Ishikawa (cell line): ENCODE results near the gene MIA.

ENCODE experiments used
- CEBPB ChIP-seq: IDR thresholded peaks from 2 replicates; pipeline ENCODE4 v1.6.1; 2012
- CREB1 ChIP-seq: IDR thresholded peaks from 2 replicates; pipeline ENCODE4 v1.6.1; 2012; ENCODE audit warnings: low read depth
- EGR1 ChIP-seq: IDR thresholded peaks from 2 replicates; pipeline ENCODE4 v1.6.1; 2012
- EP300 ChIP-seq: IDR thresholded peaks from 2 replicates; pipeline ENCODE4 v1.6.1; 2012; ENCODE audit warnings: borderline replicate concordance
- FOXM1 ChIP-seq: IDR thresholded peaks from 2 replicates; pipeline ENCODE4 v1.6.1; 2012; ENCODE audit warnings: low read depth, borderline replicate concordance
- MAX ChIP-seq: IDR thresholded peaks from 2 replicates; pipeline ENCODE4 v1.6.1; 2012
- NFIC ChIP-seq: IDR thresholded peaks from 2 replicates; pipeline ENCODE4 v1.6.1; 2012
- RAD21 ChIP-seq: IDR thresholded peaks from 2 replicates; pipeline ENCODE4 v1.6.1; 2012; ENCODE audit warnings: low read depth
- REST ChIP-seq: IDR thresholded peaks from 2 replicates; pipeline ENCODE4 v1.6.1; 2012; ENCODE audit warnings: low read depth, mild to moderate bottlenecking
- TAF1 ChIP-seq: IDR thresholded peaks from 2 replicates; pipeline ENCODE4 v1.6.1; 2012; ENCODE audit warnings: low read depth, mild to moderate bottlenecking
- TCF12 ChIP-seq: IDR thresholded peaks from 2 replicates; pipeline ENCODE4 v1.6.1; 2012; ENCODE audit warnings: low read depth
- TEAD4 ChIP-seq: IDR thresholded peaks from 2 replicates; pipeline ENCODE4 v1.6.1; 2012
- USF1 ChIP-seq: IDR thresholded peaks from 2 replicates; pipeline ENCODE4 v1.6.1; 2012
- YY1 ChIP-seq: IDR thresholded peaks from 2 replicates; pipeline ENCODE4 v1.6.1; 2012; ENCODE audit warnings: low read depth
- ZBTB7A ChIP-seq: IDR thresholded peaks from 2 replicates; pipeline ENCODE4 v1.6.1; 2012; ENCODE audit warnings: low read depth

MIA gene

GRCh38 chr19:40763526-40763925 is 11.8 kb upstream of the MIA start:
- TF ChIP-seq TAF1 (no peak), MAX (no peak), CREB1 (no peak), YY1 (no peak), CEBPB (no peak), TCF12 (no peak), USF1 (no peak), REST (no peak), ZBTB7A (no peak), TEAD4 (no peak), NFIC (no peak), FOXM1 (no peak), EP300 (no peak), EGR1 (no peak), RAD21 (no peak)

- TF ChIP-seq TAF1 (no peak), MAX (no peak), EGR1 (no peak), CEBPB (no peak), RAD21 (no peak), NFIC (no peak), USF1 (no peak), TCF12 (no peak), TEAD4 (no peak), ZBTB7A (no peak), CREB1 (no peak), REST (no peak), YY1 (no peak)
Observed at GRCh38 chr19:40763963-40764362, 11.4 kb upstream of the MIA start.

- no peak for TF ChIP-seq EP300
- TF ChIP-seq YY1: no peak
- no peak for TF ChIP-seq REST
- TF ChIP-seq MAX: no peak
- TF ChIP-seq FOXM1: no peak
- no peak for TF ChIP-seq ZBTB7A
- TF ChIP-seq NFIC: no peak
- TF ChIP-seq TEAD4: no peak
- TF ChIP-seq RAD21: no peak
- TF ChIP-seq CREB1: no peak
- no peak for TF ChIP-seq EGR1
- no peak for TF ChIP-seq USF1
- TF ChIP-seq TCF12: no peak
- no peak for TF ChIP-seq TAF1
- TF ChIP-seq CEBPB: no peak
Observed at GRCh38 chr19:40768869-40769268, 6.5 kb upstream of the MIA start.

GRCh38 chr19:40775632-40776022 is 306 bp downstream of the MIA start:
- TF ChIP-seq REST: no peak
- no peak for TF ChIP-seq CREB1
- TF ChIP-seq EGR1: no peak
